Skin epidermis (tissue), 12 donors: ENCODE measurements around the gene HNRNPL.

Source experiments
- H3K27ac ChIP-seq, 21 experiments: fragments of 200-600 bp; sonication (generic) in 11 of 21; one replicate each; pipeline ENCODE4 v1.5.0; 2020; ENCODE audit warnings: mild to moderate bottlenecking in 3 of 21, inconsistent platforms in 2 of 21, moderate library complexity in 2 of 21
- H3K4me3 ChIP-seq, 7 experiments: fragments of 200-600 bp; sonication (generic) in 2 of 7; one replicate each; pipeline ENCODE4 v1.5.0; 2020; ENCODE audit warnings: inconsistent platforms in 2 of 7, mild to moderate bottlenecking in 2 of 7, moderate library complexity in 1 of 7

HNRNPL gene

DNA sequence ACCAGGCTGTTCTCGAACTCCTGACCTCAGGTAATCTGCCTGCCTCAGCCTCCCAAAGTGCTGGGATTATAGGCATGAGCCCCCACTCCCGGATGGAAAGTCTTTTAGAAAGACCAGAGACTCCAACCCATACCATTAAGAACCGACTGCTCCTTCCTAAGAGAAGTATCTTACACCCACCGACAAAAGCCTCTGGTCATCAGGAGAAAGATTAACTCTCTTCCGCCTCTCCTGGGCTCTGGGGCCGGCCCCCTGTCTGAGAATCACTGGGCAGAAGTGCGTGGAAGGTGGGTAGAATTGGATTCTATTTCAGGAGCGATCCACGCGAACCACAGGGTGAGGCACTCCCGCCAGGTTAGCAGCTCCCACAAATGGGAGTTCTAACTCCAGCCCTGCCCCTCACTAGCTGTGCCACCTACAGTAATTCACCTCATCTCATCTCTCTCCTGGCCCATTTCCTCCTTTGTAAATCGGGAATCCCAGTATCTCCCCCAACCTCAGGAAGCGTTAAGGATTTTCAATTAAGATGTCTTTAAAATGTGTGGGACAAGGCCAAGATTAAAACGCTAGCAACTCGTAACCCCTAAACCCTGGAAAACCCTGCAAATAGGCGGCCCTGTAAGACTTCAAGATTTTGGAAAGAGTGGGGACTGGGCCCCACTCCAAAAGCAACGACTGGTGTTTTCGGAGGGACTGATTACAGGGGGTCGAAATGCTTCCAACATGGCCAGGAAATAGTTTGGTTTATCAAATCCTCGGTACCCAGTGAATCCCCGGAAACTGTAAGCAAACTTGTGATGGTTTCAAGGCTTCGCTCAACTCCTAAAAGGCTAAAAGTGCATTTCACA is 1.3 kb downstream of the HNRNPL start:
- Histone ChIP-seq H3K4me3 (peak overlapping the region; percentile 71 to 99 (median 89)), H3K27ac (peak overlapping the region in 20 of 21 experiments; percentile 64 to 100 (median 100))

DNA sequence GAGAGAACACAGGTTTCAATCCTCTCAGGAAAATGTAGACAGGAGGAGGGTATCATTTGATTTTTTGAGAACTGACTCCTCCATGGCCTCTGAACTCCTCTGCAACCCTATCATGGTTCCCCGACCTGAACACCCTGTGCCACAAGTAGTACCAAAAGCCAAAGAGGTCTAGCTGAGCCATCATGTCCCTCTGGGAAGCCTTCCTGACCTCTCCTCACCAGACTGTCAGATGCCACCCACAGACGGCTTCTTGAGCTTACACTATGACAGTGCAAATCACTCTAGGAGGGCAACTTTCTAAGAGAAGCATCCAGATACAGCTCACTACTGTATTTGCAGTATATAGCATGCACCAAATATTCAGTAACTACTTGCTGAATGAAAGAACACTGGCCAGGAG is 3.7 kb downstream of the HNRNPL start:
- H3K27ac ChIP-seq = peak overlapping the region in 1 of 21 experiments; percentile 39

DNA sequence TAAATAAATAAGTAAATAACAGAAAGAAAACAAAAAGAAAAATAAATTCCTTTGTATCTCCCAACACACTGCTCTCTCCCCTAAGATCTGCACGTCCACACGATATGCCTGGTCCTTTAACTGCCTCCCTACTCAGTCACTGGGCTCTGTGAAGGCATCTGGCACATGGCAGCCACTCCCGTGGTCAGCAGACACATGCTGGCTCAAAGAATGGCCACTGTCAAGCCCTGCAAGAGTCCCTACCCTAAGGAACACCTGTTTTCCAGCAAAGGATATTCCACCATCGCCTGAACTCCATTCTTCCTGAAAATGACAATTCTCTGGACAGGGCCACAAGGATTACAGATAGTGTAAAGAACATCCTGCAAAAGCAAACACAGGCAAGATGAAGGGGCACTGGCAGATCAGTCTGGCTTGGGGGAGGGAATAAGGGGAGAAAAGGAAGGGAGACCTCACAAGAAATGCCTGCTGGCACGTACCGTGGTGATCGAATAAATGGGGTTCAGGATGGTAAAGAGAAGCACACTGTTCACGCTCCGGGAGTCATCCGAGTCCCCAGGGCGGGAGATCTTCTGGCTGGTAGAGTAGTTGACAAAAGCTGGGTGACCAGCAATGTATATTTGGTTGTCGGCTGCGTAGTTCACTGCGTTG is 4.3 kb downstream of the HNRNPL start:
- peak overlapping the region in 2 of 21 experiments; percentile 14 to 39 for H3K27ac ChIP-seq
- no peak overlapping the region for H3K4me3 ChIP-seq

More for the DNA sequence above, 3.7 kb downstream of the HNRNPL start:
- H3K4me3 ChIP-seq = no peak overlapping the region

DNA sequence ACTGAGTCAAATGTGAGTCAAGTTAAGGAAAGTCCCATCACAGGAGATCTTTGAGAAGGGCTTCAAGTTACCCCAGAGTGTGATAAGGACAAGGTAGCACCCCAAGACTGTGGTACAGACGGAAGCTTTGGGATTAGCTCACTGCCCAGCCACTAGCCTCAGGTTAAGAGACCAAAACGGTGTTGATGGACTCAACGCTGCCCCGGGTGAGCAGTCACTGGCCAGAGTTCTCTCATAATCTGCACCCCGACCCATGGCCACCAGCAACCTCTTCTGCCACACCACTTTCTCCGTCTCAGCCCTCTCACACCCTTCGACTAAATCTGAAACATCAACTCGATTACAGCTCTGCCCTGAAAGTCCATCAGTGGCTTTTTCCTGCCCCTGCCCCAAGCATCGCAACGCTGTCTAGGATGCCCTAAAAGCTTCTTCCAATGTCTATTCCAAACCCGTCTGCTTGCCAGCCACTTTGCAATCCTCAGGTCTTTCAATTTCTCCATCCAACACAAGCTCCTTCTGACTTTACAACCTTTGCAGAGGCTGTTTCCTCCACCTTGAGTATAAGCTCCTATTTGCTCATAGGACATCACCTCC is 5.6 kb downstream of the HNRNPL start:
- H3K27ac ChIP-seq = peak overlapping the region in 4 of 21 experiments; percentile 8 to 33 (median 10)
- no peak overlapping the region for H3K4me3 ChIP-seq

DNA sequence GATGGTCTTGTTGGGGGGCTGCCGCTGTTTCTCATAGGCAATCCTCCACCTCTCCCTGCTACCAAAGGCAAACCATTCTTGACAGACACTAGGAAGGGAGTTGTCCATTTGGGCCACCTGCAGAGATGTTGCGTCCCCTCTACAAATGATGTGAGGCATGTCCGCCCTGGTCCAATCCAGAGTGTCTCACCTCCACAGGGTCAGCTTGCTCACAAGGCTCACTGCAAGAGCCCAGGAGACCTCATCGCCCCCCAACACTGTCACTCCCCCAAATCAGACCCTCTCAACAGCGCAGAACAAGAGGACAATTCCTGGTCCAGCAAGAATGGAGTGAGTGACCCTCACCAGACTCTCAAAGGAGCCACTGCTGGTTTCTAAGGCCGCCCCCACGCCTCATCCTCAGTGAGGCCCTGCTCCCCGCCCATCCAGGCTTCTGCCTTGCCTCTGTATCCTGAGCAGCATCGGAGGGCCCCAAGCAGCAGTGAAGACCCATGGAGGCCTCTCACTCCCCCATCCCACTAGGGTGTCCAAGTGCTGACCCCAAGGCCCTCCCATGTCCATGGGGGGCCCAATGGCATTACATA is 6.5 kb downstream of the HNRNPL start:
- no peak overlapping the region for H3K4me3 ChIP-seq
- peak overlapping the region in 7 of 21 experiments; percentile 8 to 66 (median 53) for H3K27ac ChIP-seq

DNA sequence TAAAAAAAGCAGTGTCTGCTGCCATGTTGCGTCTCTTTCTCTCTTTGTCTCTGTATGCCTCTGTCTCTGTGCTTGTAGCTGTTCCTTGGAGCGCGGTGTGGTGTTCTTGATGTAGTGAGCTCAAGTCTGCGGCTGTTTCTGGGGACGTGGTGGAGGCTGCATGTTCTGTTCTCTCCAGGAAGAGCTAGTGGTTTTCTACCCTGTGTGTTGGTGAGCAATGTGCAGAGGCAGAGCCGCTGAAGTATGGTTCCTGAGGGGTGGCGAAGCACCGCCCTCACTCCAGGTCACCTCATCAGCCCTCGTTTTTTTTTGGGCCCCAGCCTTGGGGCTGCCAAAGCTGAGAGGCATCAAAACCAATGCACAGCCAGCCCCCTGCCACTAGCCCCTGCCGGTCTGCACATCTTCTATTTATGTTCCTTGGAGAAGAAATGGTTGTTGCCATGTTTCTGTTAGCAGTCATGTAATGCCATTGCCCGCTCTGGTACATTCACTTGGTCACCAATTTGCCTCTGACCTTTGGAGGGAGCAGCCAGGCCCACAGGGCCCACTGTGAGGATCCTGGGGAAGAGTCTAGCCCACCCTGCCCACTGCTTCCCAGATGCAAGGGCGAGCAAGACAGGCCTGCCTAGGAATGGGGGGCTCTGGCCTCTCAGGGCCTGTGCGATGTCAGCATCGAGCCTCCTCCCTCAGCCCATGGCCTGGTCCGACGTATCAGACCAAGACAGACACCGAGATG is 7.2 kb downstream of the HNRNPL start:
- Histone ChIP-seq H3K27ac (peak overlapping the region in 8 of 21 experiments; percentile 6 to 66 (median 56)), H3K4me3 (no peak overlapping the region)

DNA sequence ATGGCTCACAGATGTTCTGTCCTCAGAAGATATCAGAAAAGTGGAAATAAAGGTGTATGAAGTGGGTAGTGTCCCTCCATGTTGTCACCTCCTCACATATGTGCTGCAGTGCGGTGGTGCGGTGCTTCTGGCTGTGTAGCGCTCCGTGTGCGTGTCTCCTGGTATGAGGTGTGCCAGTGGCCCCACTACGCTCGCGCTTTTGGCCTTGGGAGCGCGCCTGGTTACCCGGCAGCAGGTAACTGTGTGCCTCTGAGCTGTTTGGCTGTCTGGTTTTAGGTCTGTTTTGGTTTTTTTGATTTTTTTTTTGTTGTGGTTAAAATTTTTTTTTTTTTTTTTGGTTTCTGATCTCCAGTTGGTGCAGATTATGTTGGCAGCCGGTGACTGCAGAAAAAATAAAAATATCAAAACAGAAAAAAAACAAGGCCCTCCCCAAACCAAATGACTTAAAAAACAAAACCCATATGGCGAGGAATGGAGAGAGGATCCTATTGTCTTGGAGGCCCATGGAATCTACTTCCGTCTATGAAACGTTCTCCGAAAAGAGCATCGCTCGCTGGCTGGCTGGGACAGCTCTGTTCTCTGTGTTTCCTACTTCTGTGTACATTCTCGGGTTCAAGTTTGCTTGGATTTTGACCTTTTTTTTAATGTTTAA is 7.9 kb downstream of the HNRNPL start:
- H3K27ac ChIP-seq = peak overlapping the region in 9 of 21 experiments; percentile 8 to 64 (median 24)
- no peak overlapping the region for H3K4me3 ChIP-seq

DNA sequence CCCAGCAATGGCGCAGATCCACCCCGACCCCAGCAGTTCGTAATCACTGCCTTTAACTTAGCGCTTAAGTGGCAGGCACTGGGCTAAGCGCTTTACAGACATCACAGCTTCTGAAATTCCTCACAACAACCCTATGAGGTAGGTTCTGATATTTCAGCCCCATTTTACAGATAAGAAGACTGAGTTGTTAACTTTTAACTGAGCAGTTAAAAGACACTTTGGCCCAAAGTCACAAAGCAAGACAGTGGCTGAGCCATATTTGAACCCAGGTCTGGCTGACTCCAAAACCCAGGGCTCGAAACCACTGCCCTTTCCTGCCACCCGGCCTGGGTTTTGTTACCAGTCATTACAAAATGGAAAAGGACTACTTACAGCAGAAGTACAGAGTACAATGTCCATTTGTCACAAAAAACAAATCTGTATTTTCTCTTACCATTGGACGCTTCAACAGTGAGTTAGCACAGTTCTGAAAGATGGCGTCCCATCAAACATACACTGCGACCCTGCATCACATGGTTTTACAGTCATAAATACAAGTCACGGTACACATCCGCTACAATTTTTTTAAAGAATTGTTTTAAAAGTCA is 8.5 kb downstream of the HNRNPL start:
- Histone ChIP-seq H3K4me3 (no peak overlapping the region), H3K27ac (peak overlapping the region in 9 of 21 experiments; percentile 8 to 73 (median 52))

DNA sequence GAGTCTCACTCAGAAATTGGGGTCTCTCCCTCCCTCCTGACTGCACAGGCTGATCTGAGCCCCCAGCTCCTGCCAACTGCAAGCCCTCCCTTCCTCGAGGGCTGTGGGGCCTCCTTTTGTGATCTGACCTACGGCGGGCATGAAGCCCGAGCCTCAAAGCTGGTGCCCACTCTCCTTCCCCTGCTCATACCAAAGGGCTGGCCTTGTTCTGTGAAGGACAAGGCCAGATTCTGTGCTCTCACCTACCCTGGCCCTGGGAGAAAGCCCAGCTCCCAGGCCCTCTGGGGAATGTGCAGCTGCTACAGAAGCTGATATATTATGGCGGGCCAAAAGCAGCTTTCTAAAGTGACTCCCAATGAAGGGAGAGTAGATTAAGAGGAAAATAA is 9.2 kb downstream of the HNRNPL start:
- Histone ChIP-seq H3K4me3 (no peak overlapping the region), H3K27ac (peak overlapping the region in 10 of 21 experiments; percentile 8 to 85 (median 62))

DNA sequence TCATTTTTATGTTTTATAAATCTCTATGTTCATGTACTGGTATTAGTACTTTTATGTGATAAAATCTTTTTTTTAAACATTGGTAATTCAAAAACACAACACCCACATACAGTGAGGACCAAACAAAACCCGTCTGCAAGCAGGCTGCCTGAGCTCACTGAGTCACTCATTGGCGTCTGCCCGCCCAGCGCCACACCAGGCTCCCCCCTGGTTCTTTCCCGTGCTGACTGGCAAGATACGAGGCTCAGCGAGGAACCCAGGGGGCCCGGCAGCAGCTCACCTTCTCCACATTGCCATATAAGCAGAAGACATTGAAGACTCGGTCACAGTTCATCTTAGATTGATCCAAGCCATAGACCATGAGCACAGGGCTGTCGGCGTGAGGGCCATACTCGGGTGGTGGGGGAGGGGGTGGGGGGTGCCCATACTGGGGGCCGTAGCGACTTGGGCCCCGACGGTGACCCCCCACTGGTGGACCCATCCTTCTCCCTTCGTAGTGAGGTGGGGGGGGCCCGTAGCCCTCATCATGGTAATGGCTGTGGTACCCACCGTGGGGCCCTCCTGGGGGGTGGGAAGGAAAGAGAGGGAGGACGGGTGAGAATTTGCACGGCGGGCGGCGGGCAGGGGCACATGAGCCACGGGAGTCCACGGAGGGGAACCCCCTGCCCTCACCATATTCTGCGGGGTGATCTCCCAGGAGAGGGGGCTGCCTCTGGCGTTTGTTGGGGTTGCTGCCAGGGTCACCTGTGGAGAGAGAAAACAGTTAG is 9.8 kb downstream of the HNRNPL start:
- H3K4me3 ChIP-seq = no peak overlapping the region
- H3K27ac ChIP-seq = peak overlapping the region in 17 of 21 experiments; percentile 15 to 86 (median 68)

DNA sequence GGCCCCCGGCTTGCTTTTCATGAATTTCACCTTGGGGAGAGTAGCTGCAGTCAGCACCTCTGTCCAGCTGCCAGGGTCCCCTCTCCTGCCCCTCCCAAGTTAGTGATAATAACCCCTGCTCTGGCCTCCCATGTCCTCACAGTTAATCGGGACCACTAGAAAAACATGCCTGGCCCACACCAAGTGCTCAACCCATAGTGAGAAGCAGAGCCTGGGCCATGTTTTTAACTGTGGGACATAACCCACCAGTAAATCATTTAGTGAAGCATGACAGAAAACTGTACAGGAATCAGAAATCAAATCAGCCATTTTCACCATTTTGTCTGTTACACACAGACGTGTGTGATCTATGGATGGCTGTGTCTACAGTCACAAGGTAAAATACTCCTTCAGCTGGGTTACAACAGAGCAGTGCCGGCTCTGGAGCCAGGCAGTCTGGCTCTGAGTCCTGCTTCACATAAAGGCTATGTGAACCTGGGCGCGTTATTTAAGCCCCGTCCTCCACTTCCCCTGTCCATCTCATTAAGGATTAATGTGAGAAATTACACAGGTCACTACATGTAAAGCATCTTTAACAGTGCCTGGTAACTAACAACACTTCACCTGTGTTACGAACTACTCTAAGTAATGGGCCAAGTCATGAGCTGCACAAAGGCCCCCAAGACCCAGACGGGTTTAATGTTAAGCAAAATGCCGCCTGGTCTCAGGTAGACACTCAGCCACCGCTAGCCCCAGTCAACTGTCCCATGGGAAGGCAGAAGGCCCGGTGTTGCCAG is 10.6 kb downstream of the HNRNPL start:
- Histone ChIP-seq H3K27ac (peak overlapping the region in 19 of 21 experiments; percentile 6 to 86 (median 68)), H3K4me3 (no peak overlapping the region)

DNA sequence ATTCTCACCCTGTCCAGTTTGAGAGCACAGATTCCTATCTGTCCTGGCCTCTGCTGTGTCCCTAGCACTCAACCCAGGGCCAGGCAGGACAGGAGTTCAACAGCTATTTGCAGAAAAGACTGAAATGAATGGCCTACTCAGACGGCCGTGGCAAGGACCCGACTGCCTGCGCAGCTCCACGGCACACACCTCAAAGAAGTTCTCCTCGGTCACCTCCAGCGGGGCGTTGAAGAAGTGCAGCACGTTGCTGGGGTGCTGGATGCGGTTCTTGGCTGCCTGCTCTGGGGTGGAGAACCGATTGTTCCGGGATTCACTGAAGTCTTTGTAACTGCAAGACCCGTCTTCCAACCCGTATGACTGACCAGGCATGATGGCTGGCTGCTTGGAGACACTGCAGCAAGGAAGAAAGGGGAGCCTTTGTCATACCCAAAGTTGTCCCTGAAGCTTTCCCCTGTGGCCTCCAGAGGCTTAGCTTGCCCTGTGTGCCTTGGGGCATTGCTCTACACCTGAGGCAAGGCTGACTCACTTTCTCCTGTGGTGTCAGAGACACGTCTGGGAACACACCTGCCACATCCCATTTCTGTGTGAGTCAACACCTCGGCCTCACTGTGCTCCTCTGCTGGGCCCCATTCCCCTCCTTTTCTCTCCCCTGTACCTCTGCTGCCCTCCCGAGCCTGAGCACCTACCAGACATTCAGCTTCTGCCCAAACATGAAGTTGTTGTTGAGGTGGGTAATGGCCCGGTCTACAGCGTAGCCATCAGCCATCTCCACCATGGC is 11.4 kb downstream of the HNRNPL start:
- Histone ChIP-seq H3K27ac (peak overlapping the region in 20 of 21 experiments; percentile 6 to 86 (median 70)), H3K4me3 (peak overlapping the region in 1 of 7 experiments; percentile 7)

DNA sequence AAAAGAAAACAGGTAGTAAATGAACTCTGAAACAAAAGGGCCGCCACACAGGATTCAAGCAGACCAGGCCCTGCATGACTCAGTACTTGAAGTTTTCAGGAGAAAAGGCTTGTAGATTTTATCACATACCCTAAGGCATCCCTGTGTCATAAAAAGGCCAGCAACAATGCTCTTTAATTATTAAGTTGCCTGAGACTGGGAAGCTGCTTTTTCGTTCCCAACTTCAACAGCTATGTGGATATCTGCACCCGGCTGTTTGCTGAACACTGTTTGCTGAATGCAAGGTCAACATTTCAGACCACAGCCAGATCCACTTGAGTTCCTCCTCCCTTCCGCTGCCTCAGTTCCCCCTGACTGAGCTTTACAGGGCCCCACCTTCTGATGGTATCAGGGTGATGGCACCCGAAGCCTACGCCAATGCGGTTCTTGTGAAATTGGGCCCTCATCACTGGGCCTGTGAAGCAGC is 12.1 kb downstream of the HNRNPL start:
- Histone ChIP-seq H3K27ac (peak overlapping the region in 20 of 21 experiments; percentile 6 to 86 (median 70)), H3K4me3 (peak overlapping the region in 1 of 7 experiments; percentile 7)

DNA sequence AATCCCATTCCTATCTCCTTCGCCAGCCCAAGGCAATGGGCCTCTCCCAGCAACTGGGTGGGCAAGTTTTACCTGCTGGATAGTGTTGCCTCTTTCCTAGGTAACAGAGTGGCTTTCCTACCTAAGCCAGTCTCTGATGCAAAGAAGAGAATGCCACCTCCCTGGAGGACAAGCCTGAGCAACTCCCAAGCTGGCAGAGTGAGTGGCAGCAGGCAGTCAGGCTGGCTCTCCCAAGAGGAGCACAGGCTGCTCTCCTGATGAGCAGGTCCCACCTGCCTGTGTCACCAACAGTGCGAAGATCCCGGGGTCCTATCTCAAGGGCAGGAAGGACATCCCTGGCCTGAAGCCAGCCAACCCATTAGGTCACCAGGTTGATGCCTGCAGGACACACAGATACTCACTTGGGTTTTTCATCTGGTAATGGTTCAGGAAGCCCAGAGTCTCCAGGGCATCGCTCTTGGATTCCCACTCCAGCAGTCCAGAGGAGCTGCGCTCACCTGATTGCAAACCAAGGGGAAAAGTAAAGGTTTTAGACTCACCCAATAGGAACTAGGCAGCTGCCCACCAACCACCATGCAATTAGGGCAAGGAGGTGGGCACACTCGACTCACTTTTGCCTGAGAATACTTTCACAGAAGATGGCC is 12.7 kb downstream of the HNRNPL start:
- Histone ChIP-seq H3K27ac (peak overlapping the region in 19 of 21 experiments; percentile 6 to 86 (median 70)), H3K4me3 (no peak overlapping the region)

DNA sequence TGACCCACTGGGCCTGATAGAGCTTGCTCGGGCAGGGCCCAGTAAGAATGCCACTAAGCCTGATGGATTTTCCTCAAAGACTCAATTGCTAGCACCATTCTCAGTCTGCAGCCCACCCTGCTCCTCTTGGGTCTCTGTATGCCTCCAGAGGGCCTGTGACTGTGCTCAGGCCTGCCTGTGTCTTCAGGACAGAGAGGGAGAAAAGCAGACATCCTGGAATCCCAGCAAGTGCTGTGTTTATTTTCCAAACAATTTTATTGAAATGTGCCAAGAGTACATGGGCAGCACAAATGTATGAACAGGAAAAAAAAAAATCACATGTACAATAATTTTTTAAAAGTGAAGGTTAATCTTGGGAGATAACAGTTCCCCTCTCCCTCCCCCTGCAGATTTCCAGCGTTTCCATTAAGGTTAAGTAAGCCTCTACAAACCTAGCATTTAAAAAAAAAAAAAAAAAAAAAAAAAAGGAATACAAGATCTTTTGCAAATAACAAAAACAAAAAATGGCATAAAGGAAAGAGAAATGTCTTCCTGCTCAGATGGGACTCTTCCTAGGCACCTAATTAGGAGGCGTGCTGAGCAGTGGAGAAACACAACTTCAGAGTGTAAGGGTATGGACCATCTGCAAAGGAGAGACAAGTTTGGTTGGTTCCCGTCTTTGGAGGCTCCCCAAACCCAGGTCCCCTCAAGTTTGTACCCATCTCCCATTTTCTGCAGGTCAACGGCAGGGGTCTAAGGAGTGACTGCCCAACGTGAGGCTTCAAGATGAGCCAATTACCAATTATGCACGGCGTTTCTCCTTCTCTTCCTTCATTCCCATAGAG is 13.4 kb downstream of the HNRNPL start:
- Histone ChIP-seq H3K27ac (peak overlapping the region in 15 of 21 experiments; percentile 24 to 86 (median 70)), H3K4me3 (no peak overlapping the region)
